Neutrophil (primary cell): ENCODE results near the gene LOXL1.

Source experiments
- H3K27ac ChIP-seq: fragments of 200-600 bp; sonication (generic); 2 replicates; pipeline ENCODE4 v1.5.1; 2016; ENCODE audit warnings: mild to moderate bottlenecking, moderate library complexity
- H3K27me3 ChIP-seq: fragments of 200-600 bp; sonication (generic); 2 replicates; pipeline ENCODE4 v1.6.0; 2016; ENCODE audit warnings: mild to moderate bottlenecking
- H3K36me3 ChIP-seq: fragments of 200-600 bp; sonication (generic); 2 replicates; pipeline ENCODE4 v1.5.1; 2017
- H3K4me1 ChIP-seq, 2 experiments: fragments of 200-600 bp in 1 of 2; sonication (generic) in 1 of 2; 1 replicate in 1 of 2; 2 replicates in 1 of 2; pipeline versions ENCODE4 v1.5.1 to v1.6.1; 2013 to 2016; ENCODE audit warnings: low read depth in 1 of 2, low read length in 1 of 2, mild to moderate bottlenecking in 1 of 2, moderate library complexity in 1 of 2; ENCODE audit not compliant: control insufficient read depth in 1 of 2, insufficient read depth in 1 of 2
- H3K4me3 ChIP-seq, 2 experiments: fragments of 200-600 bp in 1 of 2; sonication (generic) in 1 of 2; 1 replicate in 1 of 2; 2 replicates in 1 of 2; pipeline ENCODE4 v1.5.1; 2013 to 2016; ENCODE audit warnings: low read depth in 1 of 2, low read length in 1 of 2, mild to moderate bottlenecking in 1 of 2, moderate library complexity in 1 of 2
- H3K9me3 ChIP-seq: fragments of 200-600 bp; sonication (generic); 2 replicates; pipeline ENCODE4 v1.5.1; 2016
- TF ChIP-seq, protein P1 (sequence below): fragments of 200-600 bp; sonication (generic); IDR thresholded peaks from 2 replicates; pipeline ENCODE4 v1.5.1; 2016; ENCODE audit warnings: antibody characterized with exemption

Gene LOXL1

GRCh38 chr15:73955861-73956742 lies 29.8 kb downstream of the LOXL1 start:
- no peaks in the 10 kb centered on the region for H3K9me3 ChIP-seq
- TF ChIP-seq, protein P1, sequence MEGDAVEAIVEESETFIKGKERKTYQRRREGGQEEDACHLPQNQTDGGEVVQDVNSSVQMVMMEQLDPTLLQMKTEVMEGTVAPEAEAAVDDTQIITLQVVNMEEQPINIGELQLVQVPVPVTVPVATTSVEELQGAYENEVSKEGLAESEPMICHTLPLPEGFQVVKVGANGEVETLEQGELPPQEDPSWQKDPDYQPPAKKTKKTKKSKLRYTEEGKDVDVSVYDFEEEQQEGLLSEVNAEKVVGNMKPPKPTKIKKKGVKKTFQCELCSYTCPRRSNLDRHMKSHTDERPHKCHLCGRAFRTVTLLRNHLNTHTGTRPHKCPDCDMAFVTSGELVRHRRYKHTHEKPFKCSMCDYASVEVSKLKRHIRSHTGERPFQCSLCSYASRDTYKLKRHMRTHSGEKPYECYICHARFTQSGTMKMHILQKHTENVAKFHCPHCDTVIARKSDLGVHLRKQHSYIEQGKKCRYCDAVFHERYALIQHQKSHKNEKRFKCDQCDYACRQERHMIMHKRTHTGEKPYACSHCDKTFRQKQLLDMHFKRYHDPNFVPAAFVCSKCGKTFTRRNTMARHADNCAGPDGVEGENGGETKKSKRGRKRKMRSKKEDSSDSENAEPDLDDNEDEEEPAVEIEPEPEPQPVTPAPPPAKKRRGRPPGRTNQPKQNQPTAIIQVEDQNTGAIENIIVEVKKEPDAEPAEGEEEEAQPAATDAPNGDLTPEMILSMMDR = no peak
- H3K36me3 ChIP-seq = no peaks in the 10 kb centered on the region
- peaks cover 50% of the 10 kb centered on the region for H3K27me3 ChIP-seq
- H3K27ac ChIP-seq = no peak overlapping the region
- no peak overlapping the region for H3K4me3 ChIP-seq
- no peaks in the 10 kb centered on the region for H3K4me1 ChIP-seq

DNA sequence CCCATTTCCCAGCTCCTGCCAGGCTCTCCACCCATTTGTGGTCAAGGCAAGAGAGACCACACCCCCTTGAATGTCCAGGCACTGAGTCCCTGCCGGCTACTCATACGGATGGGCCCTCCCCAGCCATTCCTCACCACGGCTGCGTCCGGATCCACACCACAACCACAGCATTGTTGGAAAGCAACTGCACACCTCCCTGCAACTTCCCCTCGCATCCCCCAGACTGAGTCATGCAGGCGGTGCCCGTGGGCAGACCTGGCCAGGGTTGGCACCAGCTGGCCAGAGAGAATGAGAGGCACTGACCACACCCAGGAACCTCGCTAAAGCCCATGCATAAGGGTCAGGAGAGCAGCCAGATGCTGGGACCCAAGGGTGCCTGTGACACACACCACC lies 30.5 kb downstream of the LOXL1 start:
- Histone ChIP-seq H3K4me1 (no peaks in the 10 kb centered on the region), H3K27ac (no peak overlapping the region), H3K27me3 (peaks cover 50% of the 10 kb centered on the region), H3K4me3 (no peak overlapping the region), H3K9me3 (no peaks in the 10 kb centered on the region), H3K36me3 (no peaks in the 10 kb centered on the region)
- TF ChIP-seq, protein P1 = no peak

DNA sequence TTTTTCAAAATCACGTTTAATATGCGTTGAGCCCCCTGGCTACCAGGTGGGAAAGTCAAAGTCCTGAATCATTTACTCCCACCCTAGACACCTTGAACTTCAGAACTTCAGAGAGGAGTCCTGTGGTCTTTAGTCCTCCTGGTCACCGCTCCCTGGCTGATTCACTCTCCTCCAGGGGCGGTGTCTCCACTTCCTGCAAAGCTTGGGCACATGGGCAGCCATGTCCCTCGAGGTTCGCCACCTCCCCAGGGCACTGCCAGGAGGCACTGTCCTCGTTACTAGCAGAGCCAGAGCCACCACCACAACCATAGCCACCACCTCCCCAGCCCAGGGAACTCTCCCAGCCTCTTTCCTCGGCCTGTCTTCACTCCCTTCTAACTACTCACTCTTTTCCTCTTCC lies 31.0 kb downstream of the LOXL1 start:
- Histone ChIP-seq H3K27me3 (peaks cover 50% of the 10 kb centered on the region), H3K36me3 (no peaks in the 10 kb centered on the region), H3K27ac (no peak overlapping the region), H3K4me3 (no peak overlapping the region), H3K4me1 (no peaks in the 10 kb centered on the region), H3K9me3 (no peaks in the 10 kb centered on the region)
- TF ChIP-seq, protein P1 = no peak

DNA sequence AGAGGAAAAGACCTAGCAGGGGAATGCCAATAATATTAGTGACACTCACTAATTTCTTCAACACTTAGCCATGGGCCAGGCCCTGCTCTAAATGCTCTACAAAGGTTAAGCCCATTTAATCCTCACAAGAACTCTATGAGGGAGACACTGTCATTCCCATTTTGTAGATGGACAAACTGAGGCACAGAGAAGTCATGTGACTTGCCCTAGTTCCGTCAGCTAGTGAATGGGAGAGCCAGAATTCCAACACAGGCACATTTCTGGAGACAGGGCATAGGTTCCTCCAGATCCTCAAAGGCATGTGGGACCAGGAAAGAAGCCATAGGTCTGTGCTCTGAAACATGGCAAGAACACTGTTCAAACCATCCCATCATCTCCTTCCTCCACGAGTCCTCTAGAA lies 31.5 kb downstream of the LOXL1 start:
- Histone ChIP-seq H3K27ac (no peak overlapping the region), H3K4me1 (no peaks in the 10 kb centered on the region), H3K9me3 (no peaks in the 10 kb centered on the region), H3K36me3 (no peaks in the 10 kb centered on the region), H3K4me3 (no peak overlapping the region), H3K27me3 (peaks cover 50% of the 10 kb centered on the region)
- TF ChIP-seq, protein P1 = no peak

GRCh38 chr15:73959012-73959581 lies 32.8 kb downstream of the LOXL1 start:
- Histone ChIP-seq H3K9me3 (no peaks in the 10 kb centered on the region), H3K4me1 (no peaks in the 10 kb centered on the region), H3K4me3 (no peak overlapping the region), H3K27ac (no peak overlapping the region), H3K27me3 (peaks cover 50% of the 10 kb centered on the region), H3K36me3 (no peaks in the 10 kb centered on the region)
- TF ChIP-seq, protein P1 = no peak
